GM18909 (cell line): ENCODE results near the gene CTXND1.

Source experiments
- ATAC-seq: cut with Tn5 transposase; IDR thresholded peaks from one replicate; pipeline ENCODE4 v1.9.1; 2021; ENCODE audit warnings: mild to moderate bottlenecking; ENCODE audit not compliant: unreplicated experiment, poor library complexity

Gene CTXND1

GRCh38 chr15:80260551-80260950 lies 8.5 kb upstream of the CTXND1 start:
- no peak for ATAC-seq

- no peak for ATAC-seq
These were observed 8.0 kb upstream of the CTXND1 start for GRCh38 chr15:80259942-80260510.

- no peak for ATAC-seq
These were observed 439 bp downstream of the CTXND1 start for GRCh38 chr15:80251428-80252120.

- no peak for ATAC-seq
These were observed 1.2 kb downstream of the CTXND1 start for GRCh38 chr15:80250614-80251427.

- no peak for ATAC-seq
These were observed 2.0 kb downstream of the CTXND1 start for GRCh38 chr15:80249973-80250372.

- no peak for ATAC-seq
These were observed 4.7 kb downstream of the CTXND1 start for GRCh38 chr15:80247320-80247719.

- ATAC-seq, result no peak
These were observed 5.6 kb downstream of the CTXND1 start for GRCh38 chr15:80246425-80246894.

- no peak for ATAC-seq
These were observed 9.2 kb downstream of the CTXND1 start for GRCh38 chr15:80242802-80243201.

GRCh38 chr15:80242132-80242769 lies 9.8 kb downstream of the CTXND1 start:
- no peak for ATAC-seq

- ATAC-seq, result no peak
These were observed 10.5 kb downstream of the CTXND1 start for GRCh38 chr15:80241508-80241907.

GRCh38 chr15:80240276-80240675 lies 11.7 kb downstream of the CTXND1 start:
- ATAC-seq, result no peak

GRCh38 chr15:80234883-80235282 lies 17.1 kb downstream of the CTXND1 start:
- ATAC-seq, result no peak

- no peak for ATAC-seq
These were observed 18.4 kb downstream of the CTXND1 start for GRCh38 chr15:80233581-80233980.

- ATAC-seq, result no peak
These were observed 20.6 kb downstream of the CTXND1 start for GRCh38 chr15:80231371-80231770.

- ATAC-seq, result no peak
These were observed 22.9 kb downstream of the CTXND1 start for GRCh38 chr15:80228959-80229610.

GRCh38 chr15:80219955-80220354 lies 32.1 kb downstream of the CTXND1 start:
- no peak for ATAC-seq

- no peak for ATAC-seq
These were observed 34.6 kb downstream of the CTXND1 start for GRCh38 chr15:80217327-80217900.

- ATAC-seq, result no peak
These were observed 35.1 kb downstream of the CTXND1 start for GRCh38 chr15:80216911-80217310.

GRCh38 chr15:80216141-80216540 lies 35.9 kb downstream of the CTXND1 start:
- no peak for ATAC-seq

GRCh38 chr15:80214910-80215309 lies 37.1 kb downstream of the CTXND1 start:
- no peak for ATAC-seq
